Endothelial cell of umbilical vein (primary cell): ENCODE measurements around the gene IL2RG.

ENCODE experiments used
- EZH2 ChIP-seq: IDR thresholded peaks from 2 replicates; pipeline ENCODE4 v1.6.1; 2012; ENCODE audit warnings: borderline replicate concordance, low read depth, mild to moderate bottlenecking, moderate library complexity, low read length, inconsistent platforms; ENCODE audit not compliant: severe bottlenecking
- JUN ChIP-seq: IDR thresholded peaks from 2 replicates; pipeline ENCODE4 v1.6.1; 2011; ENCODE audit warnings: borderline replicate concordance, low read depth; ENCODE audit not compliant: insufficient read length, insufficient read depth
- MAX ChIP-seq: IDR thresholded peaks from 2 replicates; pipeline ENCODE4 v1.6.1; 2011; ENCODE audit not compliant: insufficient read depth, insufficient read length
- MYC ChIP-seq: IDR thresholded peaks from one replicate; pipeline ENCODE4 v1.6.1; 2011; ENCODE audit warnings: mild to moderate bottlenecking, low read depth, low read length
- POLR2A ChIP-seq: IDR thresholded peaks from 2 replicates; pipeline ENCODE4 v1.6.1; 2012; ENCODE audit warnings: low read depth, mild to moderate bottlenecking, control low read depth, low read length
- POLR2AphosphoS5 ChIP-seq: IDR thresholded peaks from 2 replicates; pipeline ENCODE4 v1.6.1; 2012; ENCODE audit warnings: low read depth, mild to moderate bottlenecking, control low read depth, low read length, moderate library complexity; ENCODE audit not compliant: insufficient read depth
- TF ChIP-seq, protein P1 (sequence below), 2 donors: IDR thresholded peaks; 1 replicate in 1 of 2; 2 replicates in 1 of 2; pipeline ENCODE4 v1.5.1; 2011; ENCODE audit warnings: low read length in 2 of 2, mild to moderate bottlenecking in 2 of 2, moderate library complexity in 2 of 2, control low read depth in 1 of 2, inconsistent platforms in 1 of 2, low read depth in 1 of 2; ENCODE audit not compliant: insufficient read depth in 1 of 2; ENCODE audit errors: extremely low read depth in 1 of 2

GRCh38 chrX:71111921-71112431 lies 599 bp upstream of the IL2RG start:
- TF ChIP-seq, protein P1, sequence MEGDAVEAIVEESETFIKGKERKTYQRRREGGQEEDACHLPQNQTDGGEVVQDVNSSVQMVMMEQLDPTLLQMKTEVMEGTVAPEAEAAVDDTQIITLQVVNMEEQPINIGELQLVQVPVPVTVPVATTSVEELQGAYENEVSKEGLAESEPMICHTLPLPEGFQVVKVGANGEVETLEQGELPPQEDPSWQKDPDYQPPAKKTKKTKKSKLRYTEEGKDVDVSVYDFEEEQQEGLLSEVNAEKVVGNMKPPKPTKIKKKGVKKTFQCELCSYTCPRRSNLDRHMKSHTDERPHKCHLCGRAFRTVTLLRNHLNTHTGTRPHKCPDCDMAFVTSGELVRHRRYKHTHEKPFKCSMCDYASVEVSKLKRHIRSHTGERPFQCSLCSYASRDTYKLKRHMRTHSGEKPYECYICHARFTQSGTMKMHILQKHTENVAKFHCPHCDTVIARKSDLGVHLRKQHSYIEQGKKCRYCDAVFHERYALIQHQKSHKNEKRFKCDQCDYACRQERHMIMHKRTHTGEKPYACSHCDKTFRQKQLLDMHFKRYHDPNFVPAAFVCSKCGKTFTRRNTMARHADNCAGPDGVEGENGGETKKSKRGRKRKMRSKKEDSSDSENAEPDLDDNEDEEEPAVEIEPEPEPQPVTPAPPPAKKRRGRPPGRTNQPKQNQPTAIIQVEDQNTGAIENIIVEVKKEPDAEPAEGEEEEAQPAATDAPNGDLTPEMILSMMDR (IDR thresholded peaks at IDR 0.05; ENCODE audit: extremely low read depth in 1 of 2, insufficient read depth in 1 of 2, low read depth in 1 of 2, low read length in 2 of 2): no peak
- TF ChIP-seq POLR2A: no peak
- TF ChIP-seq MAX: no peak
- TF ChIP-seq EZH2: no peak
- no peak for TF ChIP-seq MYC
- TF ChIP-seq POLR2AphosphoS5: no peak
- TF ChIP-seq JUN: no peak
